HL-60/S4 (cell line): ENCODE data around the gene PDGFD.

Source experiments
- in situ Hi-C: fragments of 300-500 bp; cut with MboI; formaldehyde crosslinking; loops from 2 replicates; pipeline ENCODE4 v1.14.3; 2022; ENCODE audit warnings: low sequenced_read_pairs

The PDGFD gene

GRCh38 chr11:103927535-103927934, 236.4 kb downstream of the PDGFD start:
- in situ Hi-C loops = no loop called here

DNA sequence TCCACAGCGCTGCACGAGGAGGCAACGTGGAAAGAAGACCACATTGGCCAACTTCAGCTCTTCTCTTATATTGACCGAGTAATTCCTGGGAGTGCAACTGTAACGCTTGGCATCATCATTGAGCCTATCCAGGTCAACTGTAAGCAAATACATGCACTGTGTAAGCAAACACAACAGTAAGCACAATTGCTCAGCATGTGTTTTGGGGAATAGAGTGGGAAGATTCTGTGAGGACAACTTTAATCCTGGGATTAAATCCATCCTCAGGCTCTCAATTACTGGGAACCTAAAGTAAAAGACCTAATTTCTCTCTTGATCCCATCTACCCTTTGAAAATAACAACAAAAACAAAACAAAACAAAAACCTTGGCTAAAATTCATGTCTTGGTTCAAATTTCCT, 237.0 kb downstream of the PDGFD start:
- in situ Hi-C loops = no loop called here

- in situ Hi-C loops = no loop called here
These were observed 239.6 kb downstream of the PDGFD start for GRCh38 chr11:103924166-103925013.

- in situ Hi-C loops = no loop called here
These were observed 240.5 kb downstream of the PDGFD start for GRCh38 chr11:103923451-103923931.

DNA sequence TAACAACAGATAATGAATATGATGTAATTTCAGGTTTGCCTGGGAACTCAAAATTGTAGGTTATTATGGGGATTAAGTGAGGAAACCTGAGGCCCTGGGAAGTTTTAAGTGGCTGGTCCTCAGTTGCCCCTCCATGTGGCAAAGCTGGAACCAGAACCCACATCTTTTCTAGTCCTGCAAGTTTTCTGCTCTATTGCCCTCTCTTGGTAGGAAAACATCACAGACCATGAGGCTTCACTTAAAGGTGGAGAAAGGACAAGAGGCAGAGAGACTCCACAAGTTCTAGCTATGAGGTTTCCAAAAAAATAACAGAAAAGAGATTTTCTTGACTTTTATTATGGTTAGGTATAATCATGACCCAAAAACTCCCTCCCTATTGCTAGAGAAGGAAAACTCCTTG, 243.0 kb downstream of the PDGFD start:
- in situ Hi-C loops = no loop called here

GRCh38 chr11:103920449-103920848, 243.5 kb downstream of the PDGFD start:
- in situ Hi-C loops = no loop called here

- in situ Hi-C loops = no loop called here
These were observed 253.2 kb downstream of the PDGFD start for GRCh38 chr11:103910721-103911120.

DNA sequence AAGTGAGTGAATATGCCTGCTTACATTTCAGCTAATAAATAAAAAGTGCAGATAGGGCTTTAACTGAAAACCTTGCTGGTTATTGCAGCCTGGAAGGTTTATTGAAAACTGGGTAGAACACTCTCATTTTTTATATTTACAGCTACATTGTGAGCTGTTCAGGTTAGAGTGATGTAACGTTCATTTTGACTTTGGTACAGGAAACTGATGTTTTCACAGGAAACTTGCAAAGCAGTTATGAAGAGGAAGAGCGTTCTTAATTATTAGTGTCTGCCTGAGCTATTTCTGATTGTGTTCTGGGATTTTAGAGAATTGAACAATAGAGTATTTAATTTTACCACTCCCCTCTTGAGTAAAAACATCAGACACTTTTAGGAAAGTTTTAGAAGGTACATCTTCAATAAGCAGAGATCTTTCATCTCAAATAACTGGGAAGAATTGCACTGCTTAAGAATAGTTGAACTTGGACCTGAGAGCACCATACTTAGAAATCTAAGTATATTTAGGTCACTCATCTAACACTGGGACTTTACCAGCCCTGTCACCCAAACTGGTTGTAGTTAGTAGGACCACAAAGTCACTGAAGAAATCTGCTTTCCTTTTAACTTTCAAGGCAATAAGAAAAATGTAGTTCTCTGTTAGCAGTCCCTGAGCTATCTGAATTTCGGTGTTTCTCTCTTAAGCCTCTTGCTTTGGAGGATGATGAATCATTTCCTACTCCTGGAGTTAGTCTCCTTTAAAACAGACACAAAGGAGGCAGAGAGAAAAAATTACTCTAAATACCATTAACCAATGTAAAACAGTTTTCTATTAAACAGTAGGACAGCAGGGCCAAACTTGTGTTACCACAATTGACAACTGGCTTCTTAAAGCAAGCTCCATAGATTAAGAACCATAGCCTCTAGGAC, 256.1 kb downstream of the PDGFD start:
- in situ Hi-C loops = no loop called here

DNA sequence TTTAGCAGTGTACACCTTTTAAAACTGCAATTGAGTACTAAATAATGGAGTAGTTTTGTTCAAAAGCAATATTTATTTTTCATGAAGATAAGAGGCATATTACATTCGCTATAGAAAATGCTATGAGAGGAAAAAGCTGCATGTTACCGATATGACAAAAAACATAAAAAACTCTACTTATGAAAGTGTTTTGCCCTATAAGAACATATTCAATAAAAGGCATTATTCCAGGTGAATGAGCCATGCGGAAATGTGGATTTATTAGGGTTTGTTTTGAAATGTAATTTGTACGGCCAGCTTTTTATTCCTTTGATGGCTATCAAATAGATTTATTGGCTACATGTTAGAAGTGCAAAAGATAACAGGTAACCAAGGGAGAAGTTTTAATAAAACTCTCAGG, 256.8 kb downstream of the PDGFD start:
- in situ Hi-C loops = no loop called here

- in situ Hi-C loops = no loop called here
These were observed 257.6 kb downstream of the PDGFD start for GRCh38 chr11:103906291-103906867.

DNA sequence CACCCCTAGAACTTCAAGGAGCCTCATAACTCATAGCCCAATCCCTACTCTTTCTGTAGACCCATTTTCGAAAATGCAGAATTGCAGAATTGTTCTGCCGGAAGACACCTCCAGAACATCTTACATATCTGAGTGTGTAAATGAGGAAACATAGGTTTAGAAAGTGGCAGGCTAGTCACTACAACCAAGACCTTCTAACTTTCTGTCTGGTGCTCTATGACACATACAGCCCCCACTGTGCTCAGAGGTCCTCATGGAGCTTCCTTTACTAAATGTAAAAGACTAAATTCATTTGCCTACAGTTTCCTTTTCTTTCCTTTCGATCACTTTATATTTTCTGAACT, 259.7 kb downstream of the PDGFD start:
- in situ Hi-C loops = no loop called here

- in situ Hi-C loops = no loop called here
These were observed 260.2 kb downstream of the PDGFD start for GRCh38 chr11:103903621-103904323.

DNA sequence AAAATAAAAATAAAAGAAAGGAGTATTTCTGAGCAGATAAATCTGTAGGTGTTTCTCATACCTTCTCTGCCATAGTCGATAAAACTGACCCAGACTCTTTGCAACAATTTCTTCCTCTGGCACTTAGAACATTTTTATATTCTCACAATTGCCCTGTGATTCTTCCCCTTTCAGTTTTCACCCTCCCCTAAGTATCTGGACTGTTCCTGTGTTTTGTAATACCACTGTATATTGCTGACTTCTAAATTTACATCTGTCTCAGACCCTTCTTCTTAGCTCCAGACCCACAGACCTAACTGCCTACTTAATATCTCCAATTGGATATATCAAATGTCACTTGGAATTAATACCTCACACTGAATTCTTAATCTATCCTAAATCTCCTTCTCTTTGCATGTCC, 261.0 kb downstream of the PDGFD start:
- in situ Hi-C loops = no loop called here

DNA sequence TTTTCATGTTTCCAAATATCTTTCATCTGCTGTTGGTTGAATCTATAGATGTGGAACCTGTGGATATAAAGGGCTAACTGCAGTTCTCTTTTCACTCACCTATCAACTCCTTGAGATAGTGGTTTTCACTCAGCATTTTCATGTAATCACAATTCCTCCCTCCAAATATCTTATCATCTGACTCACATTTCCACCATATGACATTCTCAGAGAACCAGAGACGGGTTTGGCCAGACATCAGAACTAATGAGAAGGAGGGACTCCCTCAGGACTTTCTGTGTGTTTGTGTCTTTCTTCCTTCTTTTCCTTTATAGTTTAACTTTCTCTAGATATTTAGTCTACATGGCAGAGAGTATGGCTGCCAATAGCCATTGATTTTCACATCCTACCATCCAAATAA, 262.3 kb downstream of the PDGFD start:
- in situ Hi-C loops = no loop called here

DNA sequence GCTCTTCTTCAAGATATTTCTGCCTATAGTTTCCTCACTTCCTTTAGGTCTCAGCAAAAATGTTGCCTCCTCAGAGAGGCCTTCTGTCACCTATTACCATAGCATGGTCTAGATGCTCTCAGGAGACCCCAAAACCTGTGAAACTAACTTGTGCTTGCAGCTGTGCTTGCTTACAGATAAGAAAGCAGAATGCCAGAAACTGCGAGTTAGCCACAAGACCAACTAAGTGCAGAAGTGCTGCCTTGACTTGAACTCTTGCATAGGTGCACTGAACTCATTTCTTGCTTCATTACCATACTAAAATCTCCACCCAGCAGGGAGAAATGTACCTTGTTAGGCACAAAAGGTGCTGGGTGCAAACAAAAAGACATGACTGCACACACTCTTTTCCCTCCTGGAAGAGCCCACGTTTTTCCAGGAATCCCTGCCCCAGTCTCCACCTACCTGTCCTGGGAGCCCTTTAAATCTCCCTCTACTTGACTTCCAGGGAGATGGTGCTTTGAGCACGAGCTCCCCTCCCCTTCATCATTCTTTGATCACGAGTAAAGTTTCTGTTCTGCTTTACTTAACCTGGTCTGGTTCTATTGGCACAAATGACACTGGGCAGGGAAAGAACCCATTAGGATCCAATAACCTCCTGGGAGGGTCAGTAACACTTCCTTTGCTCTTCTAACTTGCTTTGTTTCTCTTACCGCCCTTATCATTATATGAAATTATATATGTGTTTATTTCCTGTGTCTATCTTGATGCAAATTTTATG, 265.2 kb downstream of the PDGFD start:
- in situ Hi-C loops = no loop called here

- in situ Hi-C loops = no loop called here
These were observed 265.9 kb downstream of the PDGFD start for GRCh38 chr11:103898065-103898464.

DNA sequence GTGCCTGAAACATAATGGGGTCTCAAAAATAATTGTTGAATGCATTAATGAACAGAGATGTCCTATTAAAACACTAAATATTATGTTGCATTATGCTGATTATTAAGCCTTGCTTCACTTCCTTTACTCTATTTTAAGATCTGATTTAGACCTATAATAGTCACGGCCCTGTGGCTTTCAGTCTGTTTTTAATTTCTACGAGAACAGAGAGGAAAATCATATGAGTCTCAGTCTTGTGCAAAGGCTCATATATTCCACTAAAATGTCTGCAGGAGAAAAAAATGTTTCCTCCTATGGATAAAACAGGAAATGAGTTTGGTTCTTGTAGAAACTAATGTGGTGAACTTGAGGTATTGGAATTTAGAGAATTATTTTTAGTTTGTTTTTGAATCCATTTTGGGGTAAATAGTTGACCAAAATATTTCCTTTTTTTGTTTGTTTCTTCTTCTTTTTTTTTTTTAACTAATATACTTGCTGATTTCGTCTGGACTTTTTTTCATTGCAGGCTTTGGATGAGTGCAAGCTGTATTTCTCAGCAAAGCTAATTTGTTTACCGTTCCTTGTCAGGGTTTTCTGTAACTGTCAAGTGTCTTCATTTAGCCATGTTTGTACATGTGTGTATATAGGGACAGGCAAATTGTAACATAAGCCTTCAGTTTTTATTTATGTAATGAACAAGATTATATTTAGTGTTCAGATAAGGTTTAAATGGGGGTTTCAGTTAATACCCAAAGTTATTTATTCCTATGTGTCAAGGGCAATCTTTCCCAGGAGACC, 266.6 kb downstream of the PDGFD start:
- in situ Hi-C loops = no loop called here

GRCh38 chr11:103895106-103895505, 268.8 kb downstream of the PDGFD start:
- in situ Hi-C loops = no loop called here

DNA sequence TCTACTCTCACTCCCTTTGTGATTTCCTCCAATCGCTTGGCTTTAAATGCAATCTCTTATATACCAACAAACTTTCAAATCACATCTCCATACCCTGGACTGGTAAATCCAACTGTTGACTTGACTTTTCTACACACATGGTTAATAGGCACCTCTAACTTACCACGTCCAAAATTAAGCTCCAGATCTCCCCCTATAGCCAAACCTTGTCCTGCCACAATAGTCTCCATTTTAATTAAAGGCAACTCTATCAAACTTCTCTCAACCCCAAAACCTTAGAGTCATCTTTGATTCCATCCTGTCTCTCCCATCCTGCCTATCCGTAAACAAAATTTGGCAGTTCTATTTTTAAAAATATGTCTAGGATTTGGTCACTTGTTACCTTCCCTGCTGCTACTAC, 269.3 kb downstream of the PDGFD start:
- in situ Hi-C loops = no loop called here
